ENCODE measurements around the gene CD177.
"Not testable (repeated sequence)": the region's sequence is repeated elsewhere in the genome, so short reads cannot be mapped to it uniquely, and the experiment has no call there.

Gene CD177

DNA sequence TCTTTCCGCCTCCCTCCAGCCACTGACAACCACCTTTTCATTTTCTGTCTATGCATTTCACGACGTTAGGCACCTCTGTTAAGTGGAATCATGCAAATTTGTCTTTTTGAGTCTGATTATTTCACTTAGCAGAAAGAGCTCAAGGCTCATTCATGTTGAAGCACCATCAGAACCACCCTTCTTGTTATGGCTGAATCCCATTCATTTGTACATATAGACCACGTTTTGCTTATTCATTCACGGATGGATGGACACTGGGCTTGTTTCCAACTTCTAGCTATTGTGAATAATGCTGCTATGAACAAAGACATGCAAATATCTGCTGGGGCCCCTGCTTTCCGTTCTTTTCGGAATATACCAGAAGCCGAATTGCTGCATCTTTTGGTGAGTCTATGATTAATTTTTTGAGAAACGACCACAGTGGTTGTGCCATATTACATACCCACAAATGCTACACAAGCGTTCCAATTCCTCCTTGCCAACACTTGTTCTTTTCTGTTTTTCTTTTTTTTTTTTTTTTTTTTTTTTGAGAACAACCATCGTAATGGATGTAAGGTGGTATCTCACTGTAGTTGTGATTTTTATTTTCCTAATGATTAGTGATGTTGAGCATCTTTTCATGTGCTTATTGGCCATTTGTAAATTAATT lies 37.5 kb downstream of the CD177 start:
- not testable (repeated sequence) for H3K9me3 Mint-ChIP-seq, H3K36me3 Mint-ChIP-seq, H3K27ac Mint-ChIP-seq, H3K4me3 Mint-ChIP-seq, H3K4me1 Mint-ChIP-seq, H3K27me3 Mint-ChIP-seq

DNA sequence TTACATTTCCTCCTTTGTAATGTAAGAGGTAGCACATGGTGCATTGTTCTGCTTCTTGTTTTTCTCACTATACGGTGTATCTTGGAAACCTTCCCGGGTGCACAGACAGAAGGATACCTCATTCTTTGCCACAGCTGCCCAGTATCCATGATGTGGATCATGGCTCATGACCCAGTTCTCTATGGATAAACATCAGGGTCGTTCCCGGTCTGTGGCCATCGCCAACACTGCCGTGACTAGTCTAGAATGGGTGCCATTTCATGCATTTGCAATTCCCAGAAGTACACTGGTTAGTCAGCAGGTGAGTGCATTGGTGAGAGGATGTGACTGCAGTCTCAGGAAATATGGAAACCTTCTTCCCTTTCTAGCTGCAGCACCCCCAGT lies 38.1 kb downstream of the CD177 start:
- H3K27me3 Mint-ChIP-seq, H3K9me3 Mint-ChIP-seq, H3K36me3 Mint-ChIP-seq, H3K4me3 Mint-ChIP-seq, H3K27ac Mint-ChIP-seq, H3K4me1 Mint-ChIP-seq: not testable (repeated sequence)

DNA sequence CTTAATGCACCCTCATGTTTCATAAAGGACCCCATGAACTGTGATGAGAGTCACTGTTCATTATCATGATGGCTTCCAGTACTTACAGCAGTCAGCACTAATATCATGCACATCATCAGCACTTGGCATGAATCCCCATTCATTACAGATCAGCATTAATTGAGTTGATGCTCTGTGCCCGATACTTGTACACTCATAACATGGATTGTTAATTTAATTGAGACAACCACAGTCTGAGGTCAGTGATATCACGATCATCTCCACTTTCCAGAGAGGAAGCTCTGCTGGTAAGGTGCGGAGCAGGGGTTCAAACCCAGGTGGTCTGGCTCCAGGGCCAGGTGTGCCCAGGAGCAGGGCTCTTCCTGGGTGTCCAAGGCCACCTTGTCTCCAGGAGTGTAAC lies 40.0 kb downstream of the CD177 start:
- H3K27me3 Mint-ChIP-seq, result peaks cover 11% of the 10 kb centered on the region
- H3K4me1 Mint-ChIP-seq, H3K27ac Mint-ChIP-seq, H3K9me3 Mint-ChIP-seq, H3K36me3 Mint-ChIP-seq, H3K4me3 Mint-ChIP-seq: not testable (repeated sequence)

DNA sequence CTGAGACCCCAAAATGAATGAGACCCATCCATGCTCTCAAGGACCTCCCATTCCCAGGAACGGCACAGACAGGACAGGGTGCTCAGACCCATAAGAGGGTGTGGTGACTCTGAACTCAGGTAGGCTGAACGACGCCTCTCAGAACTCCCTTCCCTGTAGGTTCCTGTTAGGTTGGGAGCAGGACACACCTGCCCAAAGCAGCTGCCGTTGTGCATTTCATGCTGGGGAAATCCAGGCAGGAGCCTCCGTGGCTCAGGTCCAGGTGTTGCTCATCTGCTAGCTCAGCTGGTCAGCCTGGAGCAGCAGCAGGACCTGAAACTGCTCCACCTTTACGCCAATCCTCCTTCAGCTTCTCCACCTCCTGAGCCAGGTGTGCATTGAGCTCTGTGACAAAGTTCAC lies 42.1 kb downstream of the CD177 start:
- Mint-ChIP-seq H3K9me3 (no peaks in the 10 kb centered on the region), H3K4me3 (no peak overlapping the region), H3K27me3 (peaks cover 13% of the 10 kb centered on the region), H3K27ac (no peak overlapping the region), H3K36me3 (peaks cover 2% of the 10 kb centered on the region), H3K4me1 (no peaks in the 10 kb centered on the region)

DNA sequence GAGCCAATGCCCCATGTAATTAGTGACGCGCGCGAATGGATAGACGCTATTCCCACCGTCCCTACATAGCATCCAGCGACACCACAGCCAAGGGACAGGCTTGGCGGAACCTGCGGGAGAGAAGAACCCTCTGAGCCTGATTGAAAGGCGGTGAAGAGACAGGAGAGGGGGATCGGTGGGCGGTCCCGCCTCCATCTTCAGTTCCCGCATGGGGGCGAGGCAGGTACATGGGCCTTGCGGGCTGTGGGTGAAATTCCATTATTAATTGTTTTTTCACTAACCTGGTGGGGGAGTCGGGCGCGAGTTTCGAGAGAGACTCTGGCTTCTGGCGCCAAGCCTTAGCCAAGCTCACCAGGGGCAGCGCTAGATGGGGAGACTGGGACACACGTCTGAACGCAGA lies 52.8 kb downstream of the CD177 start:
- H3K4me1 Mint-ChIP-seq, result no peaks in the 10 kb centered on the region
- H3K27ac Mint-ChIP-seq, result no peak overlapping the region
- no peaks in the 10 kb centered on the region for H3K9me3 Mint-ChIP-seq
- no peak overlapping the region for H3K4me3 Mint-ChIP-seq
- peaks cover 4% of the 10 kb centered on the region for H3K36me3 Mint-ChIP-seq
- no peaks in the 10 kb centered on the region for H3K27me3 Mint-ChIP-seq

DNA sequence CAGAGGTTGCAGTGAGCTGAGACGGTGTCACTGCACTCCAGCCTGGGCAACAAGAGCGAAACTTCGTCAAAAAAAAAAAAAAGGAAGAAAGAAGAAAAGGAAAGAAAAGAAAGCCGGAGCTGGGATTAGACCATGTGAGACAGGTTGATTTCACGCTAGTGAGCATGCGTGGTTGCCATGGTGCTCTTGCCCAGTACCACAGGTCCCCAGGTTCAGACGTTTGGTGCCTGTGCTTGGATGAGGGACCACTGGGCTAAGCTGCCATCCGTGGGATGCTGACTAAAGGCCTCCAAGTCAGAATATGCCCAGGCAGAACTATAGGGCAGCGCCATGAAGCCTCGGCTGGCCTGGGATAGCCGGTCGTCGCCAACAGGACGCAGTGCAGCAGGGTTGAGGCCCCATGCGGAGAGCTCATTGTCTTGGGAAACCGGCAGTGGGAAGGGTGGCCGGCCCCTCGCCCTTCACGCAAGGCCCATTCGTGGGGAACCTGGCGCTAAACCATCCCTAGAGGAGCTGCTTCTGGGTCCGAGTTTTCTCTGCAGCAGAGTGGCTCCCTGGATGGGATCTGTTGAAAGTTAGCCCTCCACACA lies 54.0 kb downstream of the CD177 start:
- H3K27ac Mint-ChIP-seq, result no peak overlapping the region
- no peak overlapping the region for H3K4me3 Mint-ChIP-seq
- peaks cover 4% of the 10 kb centered on the region for H3K36me3 Mint-ChIP-seq

DNA sequence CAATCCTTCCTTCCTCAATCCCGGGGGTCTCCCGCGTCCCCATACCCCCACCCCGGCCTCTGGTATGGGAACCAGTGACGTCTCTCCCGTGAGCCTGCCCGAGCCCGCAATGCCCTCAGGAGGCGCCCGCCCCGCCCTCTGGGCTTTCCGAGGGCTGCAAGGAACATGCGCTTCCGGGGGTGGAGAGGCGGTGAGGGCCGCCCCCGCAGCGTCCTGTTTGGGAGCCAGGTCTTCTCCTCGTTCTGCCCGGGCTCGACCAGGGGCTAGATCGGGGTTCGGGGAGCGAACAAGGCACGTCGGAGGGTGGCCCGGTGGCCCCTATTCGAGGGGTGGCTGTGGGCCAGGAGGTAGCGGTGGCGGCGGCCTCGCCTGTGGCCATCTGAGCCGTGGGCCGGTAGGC lies 54.6 kb downstream of the CD177 start:
- H3K27me3 Mint-ChIP-seq, result no peaks in the 10 kb centered on the region
- no peak overlapping the region for H3K4me3 Mint-ChIP-seq
- H3K9me3 Mint-ChIP-seq, result no peaks in the 10 kb centered on the region

More for the DNA sequence above, 54.0 kb downstream of the CD177 start:
- no peaks in the 10 kb centered on the region for H3K4me1 Mint-ChIP-seq
- no peaks in the 10 kb centered on the region for H3K27me3 Mint-ChIP-seq
- H3K9me3 Mint-ChIP-seq, result no peaks in the 10 kb centered on the region

DNA sequence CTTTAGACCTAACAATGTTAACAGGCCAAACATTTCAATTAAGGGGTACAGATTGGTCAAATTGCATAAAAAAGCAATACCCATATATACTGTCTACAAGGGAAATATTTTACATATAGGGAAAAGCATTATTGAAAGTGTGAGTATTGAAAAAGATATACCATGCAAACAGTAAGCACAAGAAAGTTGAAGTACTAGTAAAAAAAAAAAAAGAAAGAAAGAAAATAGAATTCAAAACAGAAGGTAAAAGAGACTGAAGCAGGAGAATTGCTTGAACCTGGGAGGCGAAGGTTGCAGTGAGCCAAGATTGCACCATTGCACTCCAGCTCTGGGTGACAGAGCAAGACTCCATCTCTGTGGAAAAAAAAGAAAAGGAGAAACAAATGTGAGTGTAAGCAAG lies 55.9 kb downstream of the CD177 start:
- H3K36me3 Mint-ChIP-seq, result peaks cover 4% of the 10 kb centered on the region
- no peak overlapping the region for H3K4me3 Mint-ChIP-seq
- no peak overlapping the region for H3K27ac Mint-ChIP-seq
- H3K9me3 Mint-ChIP-seq, result no peaks in the 10 kb centered on the region
- no peaks in the 10 kb centered on the region for H3K27me3 Mint-ChIP-seq
- no peaks in the 10 kb centered on the region for H3K4me1 Mint-ChIP-seq

More for the DNA sequence above, 54.6 kb downstream of the CD177 start:
- no peak overlapping the region for H3K27ac Mint-ChIP-seq
- peaks cover 4% of the 10 kb centered on the region for H3K36me3 Mint-ChIP-seq
- no peaks in the 10 kb centered on the region for H3K4me1 Mint-ChIP-seq

DNA sequence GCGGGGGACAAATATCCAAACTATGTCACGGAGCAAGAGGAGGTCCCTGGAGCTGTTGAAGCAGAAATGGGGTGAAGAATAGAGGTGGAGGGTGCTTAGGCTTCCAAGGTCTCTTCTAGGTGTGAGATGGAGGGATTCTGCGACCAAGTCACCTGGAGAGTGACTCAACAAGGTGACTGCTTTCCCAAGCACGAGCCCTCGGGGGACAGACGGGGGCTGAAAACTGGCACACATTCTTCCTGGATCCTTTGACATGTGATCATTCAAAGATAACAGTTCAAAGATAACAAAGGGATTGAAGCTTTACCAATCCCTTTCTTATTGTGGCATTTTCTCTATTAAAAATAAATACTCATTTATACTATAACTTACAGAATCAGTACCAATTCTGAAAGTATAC lies 59.0 kb downstream of the CD177 start:
- Mint-ChIP-seq H3K36me3 (peaks cover 1% of the 10 kb centered on the region), H3K9me3 (no peaks in the 10 kb centered on the region), H3K4me3 (no peak overlapping the region), H3K27ac (no peak overlapping the region), H3K27me3 (no peaks in the 10 kb centered on the region), H3K4me1 (no peaks in the 10 kb centered on the region)
